ENCODE results near the gene PIK3C3.
"Not testable (repeated sequence)": the region's sequence is repeated elsewhere in the genome, so short reads cannot be mapped to it uniquely, and the experiment has no call there.

Gene PIK3C3

DNA sequence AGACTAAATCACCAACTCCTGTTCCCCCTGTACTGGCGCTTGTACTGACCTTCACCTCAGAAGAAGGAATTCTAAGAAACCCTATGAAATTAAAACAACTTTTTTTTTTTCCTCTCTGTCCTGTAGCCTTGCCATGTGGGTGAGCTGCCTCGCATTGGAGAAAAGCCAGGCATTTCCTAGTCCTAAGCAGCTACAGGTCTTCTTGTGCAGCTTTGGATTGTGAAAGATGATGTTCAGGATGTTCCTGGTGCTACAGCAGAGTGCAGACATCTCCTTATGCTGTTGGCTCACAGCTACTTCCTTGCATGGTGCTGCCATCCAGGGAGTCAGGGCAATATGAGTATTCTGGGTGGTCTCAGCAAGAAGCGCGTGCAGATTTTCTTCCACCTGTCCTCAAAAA is 11.9 kb downstream of the PIK3C3 start:
- DNase-seq = no peak

DNA sequence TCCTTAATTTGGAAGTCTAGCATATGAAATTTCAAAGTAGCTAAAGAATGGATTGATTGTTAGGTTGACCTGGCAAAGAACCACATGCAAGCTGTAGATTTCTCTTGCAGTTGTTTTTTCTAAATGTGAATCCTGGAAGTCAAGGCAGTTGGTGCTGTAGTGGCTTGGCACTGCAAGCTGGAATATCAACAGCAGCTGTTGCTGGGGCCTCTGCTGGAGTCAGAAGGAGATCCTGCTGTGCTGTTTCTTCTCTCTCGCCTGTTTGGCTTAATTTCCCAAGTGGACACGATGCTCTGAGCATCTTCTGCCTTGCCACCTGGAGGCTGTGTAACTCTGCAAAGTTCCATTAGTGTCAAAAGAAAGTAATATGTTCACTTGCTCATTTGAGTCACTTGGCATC is 12.6 kb downstream of the PIK3C3 start:
- no peak for DNase-seq

- no peak for DNase-seq
These were observed 14.8 kb downstream of the PIK3C3 start for GRCh38 chr18:41969881-41970280.

- no peak for DNase-seq
These were observed 17.3 kb downstream of the PIK3C3 start for GRCh38 chr18:41972067-41972925.

GRCh38 chr18:41973983-41974382 is 18.9 kb downstream of the PIK3C3 start:
- no peak for DNase-seq

DNA sequence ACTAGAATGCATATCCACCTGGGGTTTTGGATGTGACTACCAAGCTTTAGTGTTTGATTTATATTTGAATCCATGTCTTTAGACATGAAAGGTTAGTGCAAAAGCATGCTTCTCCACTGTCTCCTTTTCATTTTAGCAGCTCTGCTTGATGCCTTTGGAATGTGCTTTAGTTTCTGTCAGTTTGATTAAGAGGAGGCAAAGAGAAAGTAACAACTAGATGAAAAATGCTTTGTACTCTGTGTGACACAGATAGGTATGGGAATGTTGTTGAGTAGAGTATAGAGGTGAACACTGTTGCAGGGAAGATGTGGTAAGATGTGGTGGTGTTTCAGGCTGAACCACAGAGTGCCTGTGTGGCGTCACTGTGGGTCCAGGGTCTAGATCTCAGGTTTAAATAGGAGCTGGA is 19.8 kb downstream of the PIK3C3 start:
- DNase-seq = no peak

DNA sequence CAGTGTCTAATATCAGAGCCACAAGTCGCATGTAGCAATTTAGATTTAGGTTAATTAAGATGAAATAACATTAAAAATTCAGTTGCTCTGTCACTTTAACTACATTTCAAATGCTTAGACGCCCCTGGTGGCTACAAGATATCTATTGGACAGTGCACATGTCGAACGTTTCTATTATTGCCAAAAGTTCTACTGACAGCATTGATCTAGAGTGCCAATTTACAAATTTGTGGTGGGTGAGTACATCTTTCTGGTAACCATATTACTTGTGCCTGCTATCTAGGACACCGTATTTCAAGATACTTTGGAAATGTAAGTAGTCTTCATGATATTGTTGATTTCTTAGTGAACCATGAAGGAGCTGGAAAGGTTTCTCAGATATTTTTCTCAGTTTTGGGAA is 20.2 kb downstream of the PIK3C3 start:
- DNase-seq = no peak

DNA sequence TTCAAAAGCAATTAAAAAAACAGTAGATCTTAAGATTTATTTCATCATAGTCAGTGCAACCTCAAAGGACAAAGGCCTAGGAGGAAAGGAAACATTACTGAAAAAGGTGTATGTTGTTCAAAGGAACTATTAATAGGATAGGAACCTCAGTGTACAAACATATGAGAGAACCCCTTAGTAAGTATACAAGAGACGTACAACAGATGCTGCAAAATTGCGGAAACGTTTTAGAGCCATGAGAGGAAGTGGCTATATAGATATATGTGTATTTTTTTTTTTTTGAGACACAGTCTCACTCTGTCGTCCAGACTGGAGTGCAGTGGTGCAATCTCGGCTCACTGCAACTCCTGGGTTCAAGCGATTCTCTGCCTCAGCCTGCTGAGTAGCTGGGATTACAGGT is 22.2 kb downstream of the PIK3C3 start:
- no peak for DNase-seq

- no peak for DNase-seq
These were observed 28.1 kb downstream of the PIK3C3 start for GRCh38 chr18:41982942-41983660.

- DNase-seq = no peak
These were observed 30.9 kb downstream of the PIK3C3 start for GRCh38 chr18:41985914-41986313.

- DNase-seq = no peak
These were observed 34.5 kb downstream of the PIK3C3 start for GRCh38 chr18:41989508-41989907.

DNA sequence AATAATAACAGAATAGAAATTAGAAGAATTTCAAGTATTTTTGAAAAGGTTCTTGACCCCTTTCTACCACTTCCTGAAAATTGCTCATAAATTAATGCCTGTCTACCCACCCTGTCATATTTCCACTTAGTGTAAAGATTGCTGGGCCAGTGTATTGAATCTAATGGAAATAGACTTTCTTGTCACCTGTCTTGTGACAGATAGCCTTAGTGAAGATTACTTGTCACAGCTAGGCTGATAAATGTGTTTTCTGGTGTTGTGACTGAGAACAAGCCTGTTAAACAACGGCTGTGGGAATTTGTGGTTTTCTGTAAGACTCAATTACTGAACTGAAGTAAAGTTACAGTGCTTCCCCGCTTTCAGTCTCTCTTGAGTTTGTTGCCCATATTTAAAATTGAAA is 37.0 kb downstream of the PIK3C3 start:
- DNase-seq = no peak

- DNase-seq = no peak
These were observed 37.7 kb downstream of the PIK3C3 start for GRCh38 chr18:41992703-41993102.

GRCh38 chr18:41993151-41993550 is 38.1 kb downstream of the PIK3C3 start:
- DNase-seq = no peak

GRCh38 chr18:41996020-41996419 is 41.0 kb downstream of the PIK3C3 start:
- DNase-seq = no peak

- no peak for DNase-seq
These were observed 44.7 kb downstream of the PIK3C3 start for GRCh38 chr18:41999751-42000150.

DNA sequence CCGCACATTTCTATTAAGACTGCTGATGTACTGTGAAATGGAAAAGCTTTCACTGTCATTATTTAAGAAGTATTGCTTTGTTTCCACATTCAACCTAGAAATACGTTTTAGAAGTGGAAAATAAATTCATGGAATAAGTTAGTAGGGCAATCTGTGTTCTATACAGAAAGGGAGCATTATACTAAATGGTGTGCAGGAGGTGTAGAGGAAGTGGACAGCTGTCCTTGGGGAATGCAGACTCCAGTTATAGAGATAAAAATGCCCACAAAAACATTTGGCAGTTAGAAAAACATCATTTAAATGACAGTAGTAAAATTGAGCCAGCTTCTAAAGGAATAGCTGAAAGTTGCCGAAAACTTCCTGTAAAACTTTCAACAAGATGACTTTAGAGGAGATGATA is 46.8 kb downstream of the PIK3C3 start:
- no peak for DNase-seq

- no peak for DNase-seq
These were observed 49.6 kb downstream of the PIK3C3 start for GRCh38 chr18:42004653-42005052.

GRCh38 chr18:42005782-42006181 is 50.7 kb downstream of the PIK3C3 start:
- no peak for DNase-seq

DNA sequence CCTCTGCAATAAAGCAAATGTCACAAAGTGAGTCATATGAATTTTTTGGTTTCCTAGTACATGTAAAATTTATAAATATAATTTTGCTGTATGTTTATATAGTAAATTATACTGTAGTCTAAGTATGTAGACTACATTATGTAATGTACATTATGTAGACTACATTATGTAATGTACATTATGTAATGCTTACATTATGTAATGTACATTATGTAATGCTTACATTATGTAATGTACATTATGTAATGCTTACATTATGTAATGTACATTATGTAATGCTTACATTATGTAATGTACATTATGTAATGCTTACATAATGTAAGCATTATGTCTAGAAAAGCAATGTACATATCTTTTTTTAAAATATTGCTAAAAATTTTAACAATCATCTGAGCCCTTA is 54.4 kb downstream of the PIK3C3 start:
- DNase-seq = not testable (repeated sequence)

- DNase-seq = no peak
These were observed 56.0 kb downstream of the PIK3C3 start for GRCh38 chr18:42011053-42011452.

- DNase-seq = no peak
These were observed 63.8 kb downstream of the PIK3C3 start for GRCh38 chr18:42018831-42019230.

DNA sequence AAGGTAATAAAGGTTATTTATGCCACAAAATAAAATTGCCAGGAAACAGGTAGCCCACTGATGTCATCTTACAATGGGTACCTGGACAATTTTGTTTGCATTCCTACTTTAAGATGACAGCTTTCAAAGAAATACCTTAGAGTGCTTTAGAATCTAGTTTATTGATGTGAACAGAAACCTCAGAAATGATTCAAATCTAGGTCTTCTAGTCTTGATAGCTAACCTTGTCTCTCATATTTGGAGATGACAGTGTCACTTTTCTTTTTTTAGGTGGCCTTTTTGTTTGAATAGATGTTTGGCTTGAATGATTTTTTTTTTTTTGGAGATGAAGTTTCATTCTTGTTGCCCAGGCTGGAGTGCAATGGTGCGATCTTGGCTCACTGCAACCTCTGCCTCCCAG is 69.1 kb downstream of the PIK3C3 start:
- DNase-seq = no peak

- no peak for DNase-seq
These were observed 70.5 kb downstream of the PIK3C3 start for GRCh38 chr18:42025491-42025890.
